DMS53 treated with DMSO at 0.1 percent for 48 hours (cell line): Measurements from ENCODE around the gene USP16.
"Not testable (repeated sequence)": the region's sequence is repeated elsewhere in the genome, so short reads cannot be mapped to it uniquely, and the experiment has no call there.

ENCODE experiments used
- DNase-seq: peaks from one replicate; lab custom pipeline; 2025; ENCODE audit not compliant: unreplicated experiment; lab: John Stamatoyannopoulos, UW

Gene USP16

GRCh38 chr21:29024474-29025327 lies at the start of gene USP16:
USP16 (plus strand) TSS chr21:29024668; CDS start chr21:29027914, 3,246 bp downstream.
- DNase-seq, result peak; percentile 78

DNA sequence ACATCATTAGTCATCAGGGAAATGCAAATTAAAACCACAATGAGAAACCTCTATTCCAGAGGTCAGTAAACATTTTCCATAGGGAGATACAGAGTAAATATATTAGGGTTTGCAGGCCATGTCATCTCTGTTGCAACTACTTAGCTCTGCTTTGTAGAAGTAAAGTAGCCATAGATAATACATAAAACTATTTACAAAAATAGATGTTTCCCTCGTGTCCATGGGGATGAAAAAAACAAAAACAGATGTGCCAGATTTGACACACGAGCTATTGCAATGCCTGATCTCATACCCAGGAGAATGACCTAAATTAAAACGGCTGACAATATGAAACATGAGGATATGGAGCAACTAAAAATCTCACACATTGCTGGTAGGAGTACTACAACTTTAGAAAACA lies 49.1 kb upstream of the USP16 start:
- no peak for DNase-seq

DNA sequence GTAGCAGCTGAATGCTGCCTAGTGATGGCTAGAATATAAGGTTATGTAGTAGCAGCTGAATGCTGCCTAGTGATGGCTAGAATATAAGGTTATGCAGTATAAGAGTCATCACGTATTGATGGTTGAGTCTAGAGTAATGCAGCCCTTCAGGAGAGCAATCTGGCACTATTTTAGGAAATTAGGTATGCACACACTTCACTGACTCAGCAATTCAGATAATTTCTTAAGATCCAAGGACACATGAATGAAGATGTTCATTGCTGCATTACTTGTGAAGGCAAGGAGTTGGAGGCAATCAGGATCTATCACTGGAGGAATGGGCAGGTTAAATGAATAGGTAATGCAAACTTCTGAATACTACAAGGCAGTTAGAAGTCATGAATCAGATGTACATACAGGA lies 45.4 kb upstream of the USP16 start:
- DNase-seq, result no peak

- DNase-seq, result no peak
These were observed 41.8 kb upstream of the USP16 start for GRCh38 chr21:28982637-28983036.

GRCh38 chr21:28986677-28987076 lies 37.8 kb upstream of the USP16 start:
- DNase-seq, result no peak

GRCh38 chr21:28988146-28988545 lies 36.3 kb upstream of the USP16 start:
- DNase-seq, result not testable (repeated sequence)

DNA sequence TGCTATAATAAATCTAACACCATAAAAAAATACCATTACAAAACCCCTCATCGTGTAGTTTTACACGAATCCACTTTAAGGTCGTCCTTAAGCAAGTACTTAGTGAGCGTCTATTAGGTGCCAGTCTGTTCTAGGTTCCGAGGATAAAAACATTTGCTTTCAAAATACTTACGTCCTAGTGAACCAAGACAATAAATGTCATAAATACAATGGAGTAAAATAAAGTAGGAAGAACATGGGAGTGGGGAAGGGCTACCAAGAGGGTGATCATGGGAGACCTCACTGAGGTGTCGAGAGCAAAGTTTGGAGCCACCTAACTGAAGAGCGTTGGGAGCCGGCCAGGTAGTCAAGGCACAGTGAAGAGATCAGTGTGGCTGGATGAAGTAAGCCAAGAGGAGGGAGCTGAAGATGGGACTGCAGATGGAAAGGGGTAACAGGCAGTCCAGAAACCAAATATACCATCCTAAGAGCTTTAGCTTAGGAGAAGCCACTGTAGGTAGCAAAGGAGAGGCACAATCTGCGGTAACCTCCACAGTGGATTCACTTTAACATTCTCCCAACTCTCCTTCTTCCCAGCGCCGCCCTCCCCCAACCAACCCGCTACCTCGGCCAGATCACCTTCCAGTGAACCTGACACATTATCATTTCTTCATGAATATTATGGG lies 32.5 kb upstream of the USP16 start:
- no peak for DNase-seq

- peak; percentile 79 for DNase-seq
These were observed 31.8 kb upstream of the USP16 start, which contains the start of gene LTN1 for GRCh38 chr21:28992526-28993292. LTN1 (minus strand) TSS chr21:28992877; CDS start chr21:28992805, 72 bp downstream.

DNA sequence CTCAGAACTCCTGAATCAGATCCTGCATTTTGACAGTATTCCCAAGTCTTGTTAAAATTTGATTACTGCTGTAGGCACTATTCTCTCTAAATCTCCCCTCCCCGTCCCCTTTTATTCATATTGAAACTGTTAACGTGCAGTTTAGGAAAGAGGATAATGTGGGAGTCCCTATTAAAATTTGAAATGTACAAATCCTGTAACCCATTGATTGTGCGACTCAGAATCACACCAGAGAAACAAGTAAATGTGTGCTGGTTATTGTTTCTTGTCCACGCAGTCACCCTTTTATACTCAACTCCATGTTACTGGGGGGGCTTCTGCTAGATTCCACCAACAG lies 31.2 kb upstream of the USP16 start:
- no peak for DNase-seq

- DNase-seq, result peak; percentile 82
These were observed 21.9 kb upstream of the USP16 start for GRCh38 chr21:29002442-29003144.

DNA sequence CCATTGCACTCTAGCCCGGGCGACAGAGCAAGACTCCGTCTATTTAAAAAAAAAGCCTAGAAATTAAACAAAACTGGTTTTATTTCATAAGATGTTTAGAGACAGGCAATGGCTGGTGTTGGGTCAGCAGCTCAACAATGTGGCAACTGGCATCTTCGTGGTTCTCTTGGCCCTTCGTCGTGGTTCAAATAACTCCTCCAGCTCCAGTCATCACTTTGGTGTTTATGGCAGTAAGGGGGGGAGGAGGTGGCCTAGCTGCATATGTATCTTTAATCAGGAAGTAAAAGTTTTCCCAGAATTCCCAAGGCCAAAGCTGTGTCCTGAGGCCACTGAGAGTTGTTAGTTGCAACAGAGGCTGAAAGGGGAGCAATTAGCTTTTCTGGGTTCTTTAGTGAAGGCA lies 18.8 kb upstream of the USP16 start:
- no peak for DNase-seq

DNA sequence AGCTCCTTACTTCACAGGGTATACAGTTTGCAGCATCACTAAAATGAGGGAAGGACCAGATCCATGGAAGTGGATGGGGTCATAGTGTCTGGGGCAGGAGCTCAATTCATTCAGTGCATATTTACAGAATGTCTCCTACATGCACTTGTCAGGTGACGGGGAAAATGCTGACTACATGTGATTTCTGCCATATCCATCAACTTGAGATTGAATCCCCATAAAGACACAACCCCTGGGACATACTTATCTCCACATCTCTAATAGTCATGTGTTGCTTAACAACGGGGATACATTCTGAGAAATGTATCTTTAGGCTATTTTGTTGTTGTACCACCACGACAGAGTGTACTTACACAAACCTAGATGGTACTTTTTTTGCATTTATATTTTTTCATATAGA lies 17.3 kb upstream of the USP16 start:
- no peak for DNase-seq

DNA sequence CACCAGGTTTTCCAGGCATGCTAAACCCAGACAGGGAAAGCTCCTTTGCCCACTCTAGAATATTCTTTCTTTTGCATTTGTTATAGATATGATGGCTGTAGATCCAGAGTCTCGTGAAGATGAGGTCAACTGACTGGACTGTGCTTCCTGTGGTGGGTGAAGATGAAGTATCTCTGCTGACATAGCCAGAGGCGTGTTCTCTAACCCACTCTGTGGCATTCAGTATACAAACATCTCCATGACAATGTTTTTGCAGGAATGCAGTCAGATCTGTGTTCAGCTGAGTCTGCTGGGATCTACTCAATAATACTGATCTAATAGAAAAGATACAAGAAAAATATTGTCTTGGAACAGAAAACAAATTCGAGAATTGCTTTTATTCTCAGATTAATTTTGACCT lies 16.7 kb upstream of the USP16 start:
- no peak for DNase-seq

DNA sequence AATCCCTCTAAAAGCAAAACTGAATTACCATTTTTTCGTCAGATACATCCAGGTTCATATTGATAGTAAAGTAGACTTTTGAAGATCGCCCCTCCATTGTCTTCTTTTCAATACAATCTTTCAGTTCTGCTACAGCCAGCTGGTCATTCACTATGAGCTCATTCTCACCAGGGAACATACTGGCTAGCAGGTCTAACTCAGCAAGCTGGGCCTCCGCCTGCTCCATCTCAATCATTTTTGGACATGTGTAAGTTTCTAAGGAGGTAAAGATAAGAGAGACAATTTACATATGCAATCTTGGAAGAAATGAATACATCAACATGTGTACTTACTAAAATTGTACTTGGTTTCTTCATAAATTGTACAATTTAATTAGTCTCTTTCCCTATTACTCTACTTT lies 16.1 kb upstream of the USP16 start:
- no peak for DNase-seq

DNA sequence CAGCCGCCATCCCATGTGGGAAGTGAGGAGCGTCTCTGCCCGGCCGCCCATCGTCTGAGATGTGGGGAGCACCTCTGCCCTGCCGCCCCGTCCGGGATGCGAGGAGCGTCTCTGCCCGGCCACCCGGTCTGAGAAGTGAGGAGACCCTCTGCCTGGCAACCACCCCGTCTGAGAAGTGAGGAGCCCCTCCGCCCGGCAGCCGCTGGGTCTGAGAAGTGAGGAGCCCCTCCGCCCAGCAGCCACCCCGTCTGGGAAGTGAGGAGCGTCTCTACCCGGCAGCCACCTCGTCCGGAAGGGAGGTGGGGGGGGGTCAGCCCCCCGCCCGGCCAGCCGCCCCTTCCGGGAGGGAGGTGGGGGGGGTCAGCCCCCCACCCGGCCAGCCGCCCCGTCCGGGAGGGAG lies 13.2 kb upstream of the USP16 start:
- not testable (repeated sequence) for DNase-seq

- no peak for DNase-seq
These were observed 6.7 kb upstream of the USP16 start for GRCh38 chr21:29017639-29018237.

DNA sequence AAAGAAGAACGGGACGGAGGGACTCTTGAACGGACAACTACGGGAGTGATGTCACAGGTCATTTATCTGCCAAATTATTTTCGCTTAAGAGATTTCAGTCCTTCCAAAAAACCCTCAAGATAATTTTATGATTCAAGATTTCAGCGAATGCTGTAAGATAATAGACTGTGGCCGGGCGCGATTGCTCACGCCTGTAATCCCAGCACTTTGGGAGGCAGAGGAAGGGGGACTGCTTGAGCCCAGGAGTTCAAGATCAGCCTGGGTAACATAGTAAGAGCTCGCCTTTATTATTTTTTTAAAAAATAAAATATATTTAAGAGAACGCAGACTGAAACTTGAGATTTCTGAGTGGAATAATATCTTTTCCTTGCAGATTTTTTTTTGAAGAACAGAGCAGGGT lies 5.9 kb upstream of the USP16 start:
- DNase-seq, result no peak

DNA sequence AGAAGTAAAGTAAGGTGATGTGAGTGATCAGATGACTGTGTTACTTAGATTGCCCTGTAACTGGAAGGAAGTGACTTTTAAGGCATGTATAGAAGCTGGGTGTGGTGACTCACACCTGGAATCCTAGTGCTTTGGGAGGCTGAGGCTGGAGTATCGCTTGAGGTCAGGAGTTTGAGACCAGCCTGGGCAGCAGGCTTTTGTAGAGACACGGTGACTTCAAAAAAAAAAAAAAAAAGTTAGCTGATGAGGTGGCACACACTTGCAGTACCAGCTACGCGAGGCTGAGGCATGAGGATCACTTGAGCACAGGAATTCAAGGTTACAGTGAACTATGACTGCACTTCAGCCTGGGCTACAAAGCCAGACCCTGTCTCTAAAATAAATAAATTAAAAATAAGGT lies 2.3 kb upstream of the USP16 start:
- no peak for DNase-seq

- no peak for DNase-seq
These were observed 853 bp downstream of the USP16 start for GRCh38 chr21:29025328-29025713.

- DNase-seq, result no peak
These were observed 5.1 kb downstream of the USP16 start for GRCh38 chr21:29029524-29029923.

DNA sequence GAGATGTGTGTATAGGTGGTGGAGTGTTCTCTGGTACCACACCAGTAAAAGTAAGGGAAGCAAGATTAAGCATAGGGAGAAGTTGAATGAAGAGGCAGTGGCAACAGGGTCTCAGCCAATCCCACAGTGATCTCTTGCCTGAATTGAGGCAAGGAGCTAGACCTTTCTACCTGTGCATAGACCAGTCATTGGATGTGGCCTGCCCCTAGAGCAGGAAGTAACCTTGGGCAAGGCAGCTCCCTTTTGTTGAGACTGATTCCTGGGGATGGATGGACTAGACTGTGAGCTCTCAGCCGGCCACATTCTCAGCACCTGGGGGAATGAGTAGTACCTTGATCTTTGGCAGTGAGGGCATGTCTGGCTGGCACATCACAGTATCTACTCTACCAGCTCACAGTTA lies 6.4 kb downstream of the USP16 start:
- DNase-seq, result no peak
